Gastrocnemius medialis (tissue), 4 donors: Measurements from ENCODE around the gene SEPHS2. TPM values are rescaled to one million over a fixed set of nuclear protein-coding genes. Genes with fewer than 3 reads are reported as not detected.

ENCODE experiments used
- ATAC-seq, 2 donors: fragments of 150-250 bp; one replicate each; pipeline ENCODE4 v1.9.1; 2016
- DNase-seq, 2 donors: peaks; one replicate each; pipeline ENCODE4 v3.0.0-alpha.2; 2019
- H3K27ac ChIP-seq, 4 donors: fragments of 200-600 bp; sonication (generic); 1 replicate in 1 of 4; 2 replicates in 3 of 4; pipeline ENCODE4 v1.5.1; 2016 to 2018; ENCODE audit warnings: mild to moderate bottlenecking in 2 of 4, moderate library complexity in 1 of 4
- H3K27me3 ChIP-seq, 3 donors: fragments of 200-600 bp; sonication (generic) in 2 of 3; 1 replicate in 1 of 3; 2 replicates in 2 of 3; pipeline versions ENCODE4 v1.5.1 to v1.6.0; 2016 to 2019; ENCODE audit warnings: mild to moderate bottlenecking in 1 of 3, moderate library complexity in 1 of 3
- H3K36me3 ChIP-seq, 2 donors: fragments of 200-600 bp; sonication (generic) in 1 of 2; one replicate each; pipeline ENCODE4 v1.5.1; 2017 to 2018
- H3K4me1 ChIP-seq, 2 donors: fragments of 200-600 bp; sonication (generic) in 1 of 2; one replicate each; pipeline ENCODE4 v1.5.1; 2016 to 2017; ENCODE audit warnings: mild to moderate bottlenecking in 2 of 2
- H3K4me3 ChIP-seq, 4 donors: fragments of 200-600 bp; sonication (generic) in 3 of 4; 1 replicate in 1 of 4; 2 replicates in 3 of 4; pipeline ENCODE4 v1.5.1; 2016 to 2019; ENCODE audit warnings: mild to moderate bottlenecking in 2 of 4
- H3K9me3 ChIP-seq, 3 donors: fragments of 200-600 bp; sonication (generic) in 2 of 3; 1 replicate in 1 of 3; 2 replicates in 2 of 3; pipeline ENCODE4 v1.5.1; 2016 to 2019
- POLR2A ChIP-seq, 2 donors: fragments of 450-650 bp; IDR thresholded peaks; one replicate each; pipeline ENCODE4 v1.6.1; 2017; ENCODE audit warnings: antibody characterized with exemption in 2 of 2, mild to moderate bottlenecking in 2 of 2, moderate library complexity in 2 of 2
- in situ Hi-C, 4 donors: fragments of 200-750 bp; cut with MboI; loops; one replicate each; pipeline versions ENCODE4 v1.15.0 to v1.8.0; 2017; ENCODE audit warnings: low sequenced_read_pairs in 4 of 4
- intact Hi-C: fragments of 100-400 bp; cut with DNase I; formaldehyde crosslinking; loops from one replicate; pipeline ENCODE4 v1.15.1; 2023; ENCODE audit warnings: low total_unique reads
- total RNA-seq, 4 donors: library from RNA; depleted of rRNA; stranded (reverse); fragments of >200 nt; gene quantifications; one replicate each; pipeline versions ENCODE4 v1.1.0 to v1.2.3, GENCODE V29; 2016
- TF ChIP-seq, protein P1 (sequence below), 5 experiments: fragments of 450-650 bp in 3 of 5; fragments of 200-600 bp in 2 of 5; sonication (generic) in 2 of 5; IDR thresholded peaks in 4 of 5; conservative IDR thresholded peaks in 1 of 5; 1 replicate in 4 of 5; 2 replicates in 1 of 5; pipeline ENCODE4 v1.5.1; 2016 to 2019; ENCODE audit warnings: antibody characterized with exemption in 5 of 5, mild to moderate bottlenecking in 3 of 5, moderate library complexity in 3 of 5

The SEPHS2 gene
- total RNA-seq, 4 donors from 2014 or later, result 23.7 to 29.5 (median 27.4) TPM

DNA sequence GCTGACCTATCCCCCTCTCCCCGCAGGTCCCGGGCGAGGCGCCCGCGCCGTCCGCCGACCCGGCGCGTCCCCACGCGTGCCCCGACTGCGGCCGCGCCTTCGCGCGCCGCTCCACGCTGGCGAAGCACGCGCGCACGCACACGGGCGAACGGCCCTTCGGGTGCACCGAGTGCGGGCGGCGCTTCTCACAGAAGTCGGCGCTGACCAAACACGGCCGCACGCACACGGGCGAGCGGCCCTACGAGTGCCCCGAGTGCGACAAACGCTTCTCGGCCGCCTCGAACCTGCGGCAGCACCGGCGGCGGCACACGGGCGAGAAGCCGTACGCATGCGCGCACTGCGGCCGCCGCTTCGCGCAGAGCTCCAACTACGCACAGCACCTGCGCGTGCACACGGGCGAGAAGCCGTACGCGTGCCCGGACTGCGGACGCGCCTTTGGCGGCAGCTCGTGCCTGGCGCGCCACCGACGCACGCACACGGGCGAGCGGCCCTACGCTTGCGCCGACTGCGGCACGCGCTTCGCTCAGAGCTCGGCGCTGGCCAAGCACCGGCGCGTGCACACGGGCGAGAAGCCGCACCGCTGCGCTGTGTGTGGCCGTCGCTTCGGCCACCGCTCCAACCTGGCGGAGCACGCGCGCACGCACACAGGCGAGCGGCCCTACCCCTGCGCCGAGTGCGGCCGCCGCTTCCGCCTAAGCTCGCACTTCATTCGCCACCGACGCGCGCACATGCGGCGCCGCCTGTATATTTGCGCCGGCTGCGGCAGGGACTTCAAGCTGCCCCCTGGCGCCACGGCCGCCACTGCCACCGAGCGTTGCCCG is 27.9 kb downstream of the SEPHS2 start:
- peaks cover 8 to 14% of the 10 kb centered on the region in 2 donors for H3K4me1 ChIP-seq
- TF ChIP-seq, protein P1, sequence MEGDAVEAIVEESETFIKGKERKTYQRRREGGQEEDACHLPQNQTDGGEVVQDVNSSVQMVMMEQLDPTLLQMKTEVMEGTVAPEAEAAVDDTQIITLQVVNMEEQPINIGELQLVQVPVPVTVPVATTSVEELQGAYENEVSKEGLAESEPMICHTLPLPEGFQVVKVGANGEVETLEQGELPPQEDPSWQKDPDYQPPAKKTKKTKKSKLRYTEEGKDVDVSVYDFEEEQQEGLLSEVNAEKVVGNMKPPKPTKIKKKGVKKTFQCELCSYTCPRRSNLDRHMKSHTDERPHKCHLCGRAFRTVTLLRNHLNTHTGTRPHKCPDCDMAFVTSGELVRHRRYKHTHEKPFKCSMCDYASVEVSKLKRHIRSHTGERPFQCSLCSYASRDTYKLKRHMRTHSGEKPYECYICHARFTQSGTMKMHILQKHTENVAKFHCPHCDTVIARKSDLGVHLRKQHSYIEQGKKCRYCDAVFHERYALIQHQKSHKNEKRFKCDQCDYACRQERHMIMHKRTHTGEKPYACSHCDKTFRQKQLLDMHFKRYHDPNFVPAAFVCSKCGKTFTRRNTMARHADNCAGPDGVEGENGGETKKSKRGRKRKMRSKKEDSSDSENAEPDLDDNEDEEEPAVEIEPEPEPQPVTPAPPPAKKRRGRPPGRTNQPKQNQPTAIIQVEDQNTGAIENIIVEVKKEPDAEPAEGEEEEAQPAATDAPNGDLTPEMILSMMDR (IDR thresholded peaks at IDR 0.05 in 4 of 5, conservative IDR thresholded peaks at IDR 0.05 in 1 of 5), result peak; percentile 12 to 42 (median 37)
- peak; percentile 63 to 73 for TF ChIP-seq POLR2A (IDR thresholded peaks at IDR 0.05)
- H3K4me3 ChIP-seq, result peak overlapping the region; percentile 60 to 77 (median 66)
- H3K27me3 ChIP-seq, result no peaks in the 10 kb centered on the region
- DNase-seq, result peak; percentile 67 to 85
- no peaks in the 10 kb centered on the region for H3K9me3 ChIP-seq
- peaks cover 0 to 19% of the 10 kb centered on the region in 2 donors for H3K36me3 ChIP-seq
- H3K27ac ChIP-seq, result peak overlapping the region; percentile 93 to 99 (median 96)
- in situ Hi-C loops (loop anchor here in 2 of 4 donors (25.0 kb wide), 2 partner anchors 305 to 355 kb away; partner anchors contain the start of genes ALDOA (in 1 of the 2), GDPD3 (in 1 of the 2) and MAPK3 (in 1 of the 2)), intact Hi-C loops (loop anchor here (10.0 kb wide), 1 partner anchor 353 kb away; the partner anchor contains the start of gene ALDOA)
- ATAC-seq, result peak; percentile 84 to 86

- Histone ChIP-seq H3K27me3 (no peaks in the 10 kb centered on the region), H3K4me1 (peaks cover 8 to 14% of the 10 kb centered on the region in 2 donors), H3K27ac (peak overlapping the region; percentile 93 to 99 (median 96)), H3K36me3 (peaks cover 0 to 16% of the 10 kb centered on the region in 2 donors), H3K4me3 (peak overlapping the region; percentile 60 to 77 (median 66)), H3K9me3 (no peaks in the 10 kb centered on the region)
- intact Hi-C loops, result loop anchor here (10.0 kb wide), 1 partner anchor 352 kb away; the partner anchor contains the start of gene ALDOA
- DNase-seq (no peak), ATAC-seq (peak in 1 of 2 donors; percentile 17)
- TF ChIP-seq, protein P1 (IDR thresholded peaks at IDR 0.05 in 4 of 5, conservative IDR thresholded peaks at IDR 0.05 in 1 of 5), result no peak
- TF ChIP-seq POLR2A (IDR thresholded peaks at IDR 0.05), result no peak
- in situ Hi-C loops, result loop anchor here in 2 of 4 donors (25.0 kb wide), 2 partner anchors 305 to 355 kb away; partner anchors contain the start of genes ALDOA (in 1 of the 2), GDPD3 (in 1 of the 2) and MAPK3 (in 1 of the 2)
These were observed 28.8 kb downstream of the SEPHS2 start for GRCh38 chr16:30416624-30417528.

DNA sequence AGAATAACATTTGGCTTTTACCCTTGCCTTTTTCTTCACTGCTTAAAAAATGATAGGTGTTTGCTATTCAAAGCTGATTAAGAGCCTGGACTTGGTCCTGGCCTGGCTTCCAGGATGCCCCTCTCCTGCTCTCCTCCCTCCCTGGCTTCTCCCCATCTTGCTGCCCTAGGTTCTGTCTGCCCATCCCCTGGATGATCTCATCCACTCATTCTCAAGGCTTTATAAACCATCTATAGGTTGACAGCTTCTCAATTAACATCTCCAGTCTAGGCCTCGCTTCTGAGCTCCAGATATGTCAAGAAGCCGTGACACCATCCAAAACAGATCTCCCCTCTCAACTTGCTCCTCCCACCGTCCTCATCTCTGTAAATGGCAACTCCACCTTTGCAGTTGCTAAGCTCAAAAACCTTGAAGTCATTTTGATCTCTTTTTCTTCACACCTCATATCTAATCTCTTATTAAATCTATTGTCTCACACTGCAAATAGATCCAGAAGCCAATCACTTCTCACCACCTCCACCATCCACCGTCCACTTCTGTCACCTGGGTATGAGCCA is 29.5 kb downstream of the SEPHS2 start:
- no peak for DNase-seq
- Histone ChIP-seq H3K9me3 (no peaks in the 10 kb centered on the region), H3K36me3 (peaks cover 0 to 15% of the 10 kb centered on the region in 2 donors), H3K4me3 (no peak overlapping the region), H3K27ac (peak overlapping the region; percentile 93 to 99 (median 96)), H3K4me1 (peaks cover 8 to 14% of the 10 kb centered on the region in 2 donors), H3K27me3 (no peaks in the 10 kb centered on the region)
- ATAC-seq, result no peak
- TF ChIP-seq, protein P1 (IDR thresholded peaks at IDR 0.05 in 4 of 5, conservative IDR thresholded peaks at IDR 0.05 in 1 of 5), result no peak
- no peak for TF ChIP-seq POLR2A (IDR thresholded peaks at IDR 0.05)
- intact Hi-C loops, result loop anchor here (10.0 kb wide), 1 partner anchor 351 kb away; the partner anchor contains the start of gene ALDOA
- in situ Hi-C loops, result loop anchor here in 2 of 4 donors (25.0 kb wide), 2 partner anchors 304 to 354 kb away; partner anchors contain the start of genes ALDOA (in 1 of the 2), GDPD3 (in 1 of the 2) and MAPK3 (in 1 of the 2)

DNA sequence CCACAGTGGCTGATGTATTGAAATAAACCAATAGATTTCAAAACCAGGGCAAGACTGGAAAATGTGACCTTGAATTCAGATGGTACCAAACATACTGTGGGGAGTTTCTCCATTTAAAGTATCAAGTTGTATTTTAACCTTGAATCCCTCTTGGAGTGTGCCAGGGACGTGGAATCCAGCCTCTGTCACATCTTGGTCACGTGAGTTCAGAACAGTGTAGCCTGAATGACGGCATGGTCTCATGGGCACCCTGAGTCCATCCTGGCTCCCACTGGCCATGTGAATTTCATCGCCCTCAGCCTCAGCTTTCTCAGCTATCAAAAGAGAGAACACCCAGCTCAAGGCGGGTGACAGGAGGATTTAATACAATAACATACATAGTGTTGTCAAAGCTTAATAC is 31.5 kb downstream of the SEPHS2 start:
- in situ Hi-C loops, result loop anchor here in 2 of 4 donors (25.0 kb wide), 2 partner anchors 302 to 352 kb away; partner anchors contain the start of genes ALDOA (in 1 of the 2), GDPD3 (in 1 of the 2) and MAPK3 (in 1 of the 2)
- Histone ChIP-seq H3K9me3 (no peaks in the 10 kb centered on the region), H3K36me3 (peaks cover 0 to 8% of the 10 kb centered on the region in 2 donors), H3K27me3 (no peaks in the 10 kb centered on the region), H3K27ac (peak overlapping the region; percentile 65 to 98 (median 72)), H3K4me3 (no peak overlapping the region), H3K4me1 (peaks cover 14 to 22% of the 10 kb centered on the region in 2 donors)
- intact Hi-C loops, result loop anchor here (10.0 kb wide), 1 partner anchor 349 kb away; the partner anchor contains the start of gene ALDOA
- ATAC-seq (peak; percentile 23 to 34), DNase-seq (peak; percentile 40 to 61)
- TF ChIP-seq, protein P1 (IDR thresholded peaks at IDR 0.05 in 4 of 5, conservative IDR thresholded peaks at IDR 0.05 in 1 of 5), result no peak
- no peak for TF ChIP-seq POLR2A (IDR thresholded peaks at IDR 0.05)
